NB4 (cell line): ENCODE measurements around the gene SWT1.
"Not testable (repeated sequence)": the region's sequence is repeated elsewhere in the genome, so short reads cannot be mapped to it uniquely, and the experiment has no call there.

Experiments
- DNase-seq: peaks from one replicate; pipeline ENCODE4 v3.0.0; 2010; ENCODE audit warnings: low read depth
- H3K4me3 ChIP-seq: one replicate; pipeline ENCODE4 v1.5.1; 2011; ENCODE audit warnings: mild to moderate bottlenecking, low read depth, low read length, moderate library complexity
- MYC ChIP-seq: IDR thresholded peaks from 2 replicates; pipeline ENCODE4 v1.6.1; 2011; ENCODE audit warnings: low read depth, low read length
- POLR2A ChIP-seq: IDR thresholded peaks from 2 replicates; pipeline ENCODE4 v1.6.1; 2011; ENCODE audit warnings: mild to moderate bottlenecking; ENCODE audit not compliant: insufficient read length; ENCODE audit errors: extremely low read depth
- TF ChIP-seq, protein P1 (sequence below): IDR thresholded peaks from 2 replicates; pipeline ENCODE4 v1.6.1; 2011; ENCODE audit warnings: low read depth, low read length
- TF ChIP-seq, protein P2 (sequence below): IDR thresholded peaks from one replicate; pipeline ENCODE4 v1.5.1; 2012; ENCODE audit warnings: low read depth, low read length

Gene SWT1

DNA sequence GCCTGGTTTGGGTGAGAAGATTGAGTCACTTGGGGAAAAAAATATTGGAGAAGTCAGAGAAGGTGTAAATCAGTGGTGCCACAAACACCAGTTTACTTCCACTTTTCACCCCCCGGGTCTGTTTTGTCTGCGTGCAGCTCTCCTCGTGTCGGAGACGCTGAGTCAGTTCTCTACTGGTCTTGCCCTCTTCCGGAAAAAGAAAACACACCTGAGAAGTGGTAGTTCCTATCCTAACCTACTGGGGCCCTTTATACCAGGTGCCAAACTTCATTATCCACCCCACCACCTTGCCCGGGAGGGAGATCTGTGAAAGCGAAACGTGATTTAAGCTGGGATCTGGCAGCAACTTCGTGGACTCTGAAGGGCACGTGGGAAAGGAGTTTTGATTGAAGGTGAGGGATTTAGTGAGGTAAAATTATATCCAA, 160.9 kb downstream of the SWT1 start:
- TF ChIP-seq, protein P1, sequence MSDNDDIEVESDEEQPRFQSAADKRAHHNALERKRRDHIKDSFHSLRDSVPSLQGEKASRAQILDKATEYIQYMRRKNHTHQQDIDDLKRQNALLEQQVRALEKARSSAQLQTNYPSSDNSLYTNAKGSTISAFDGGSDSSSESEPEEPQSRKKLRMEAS: no peak; the same call in 1 of the 2 replicates
- TF ChIP-seq POLR2A (no peak), MYC (no peak)
- TF ChIP-seq, protein P2, sequence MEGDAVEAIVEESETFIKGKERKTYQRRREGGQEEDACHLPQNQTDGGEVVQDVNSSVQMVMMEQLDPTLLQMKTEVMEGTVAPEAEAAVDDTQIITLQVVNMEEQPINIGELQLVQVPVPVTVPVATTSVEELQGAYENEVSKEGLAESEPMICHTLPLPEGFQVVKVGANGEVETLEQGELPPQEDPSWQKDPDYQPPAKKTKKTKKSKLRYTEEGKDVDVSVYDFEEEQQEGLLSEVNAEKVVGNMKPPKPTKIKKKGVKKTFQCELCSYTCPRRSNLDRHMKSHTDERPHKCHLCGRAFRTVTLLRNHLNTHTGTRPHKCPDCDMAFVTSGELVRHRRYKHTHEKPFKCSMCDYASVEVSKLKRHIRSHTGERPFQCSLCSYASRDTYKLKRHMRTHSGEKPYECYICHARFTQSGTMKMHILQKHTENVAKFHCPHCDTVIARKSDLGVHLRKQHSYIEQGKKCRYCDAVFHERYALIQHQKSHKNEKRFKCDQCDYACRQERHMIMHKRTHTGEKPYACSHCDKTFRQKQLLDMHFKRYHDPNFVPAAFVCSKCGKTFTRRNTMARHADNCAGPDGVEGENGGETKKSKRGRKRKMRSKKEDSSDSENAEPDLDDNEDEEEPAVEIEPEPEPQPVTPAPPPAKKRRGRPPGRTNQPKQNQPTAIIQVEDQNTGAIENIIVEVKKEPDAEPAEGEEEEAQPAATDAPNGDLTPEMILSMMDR: no peak
- H3K4me3 ChIP-seq: peak overlapping the region; percentile 68
- DNase-seq: no peak

DNA sequence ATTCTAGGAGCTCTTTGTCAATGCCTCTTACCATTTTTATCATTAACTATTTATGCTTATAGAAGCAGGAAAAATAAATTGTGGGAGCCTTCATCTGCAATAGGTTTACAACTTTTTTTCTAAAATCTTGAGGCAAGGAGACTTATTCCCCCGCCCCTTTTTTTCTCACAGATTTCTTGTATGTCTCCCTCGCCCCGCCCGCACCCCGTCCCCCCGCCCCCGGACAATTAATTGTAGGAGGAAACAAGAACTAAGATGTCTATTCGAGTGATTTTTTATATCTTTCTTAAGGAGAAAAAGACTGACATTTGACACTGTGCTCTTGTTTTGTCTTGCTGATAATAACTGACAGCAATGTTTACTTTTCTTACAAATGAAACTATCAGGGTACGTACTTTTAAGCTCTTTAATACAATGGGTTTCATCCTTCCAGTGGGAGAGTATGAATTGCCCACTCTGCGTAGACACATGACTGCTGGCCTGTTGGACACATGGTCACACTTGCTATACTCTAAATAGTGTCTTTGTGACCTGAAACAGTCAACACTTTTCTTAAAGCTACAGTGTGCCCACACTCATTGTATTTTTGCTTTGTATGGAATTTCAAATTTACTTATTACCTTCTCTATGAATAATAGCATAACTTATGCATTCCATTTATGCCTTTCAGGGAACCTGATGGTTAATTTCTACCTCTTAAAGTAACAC, 161.6 kb downstream of the SWT1 start:
- peak overlapping the region; percentile 68 for H3K4me3 ChIP-seq
- DNase-seq: no peak
- TF ChIP-seq MYC: no peak
- TF ChIP-seq, protein P1: no peak
- TF ChIP-seq, protein P2: no peak
- TF ChIP-seq POLR2A: no peak

DNA sequence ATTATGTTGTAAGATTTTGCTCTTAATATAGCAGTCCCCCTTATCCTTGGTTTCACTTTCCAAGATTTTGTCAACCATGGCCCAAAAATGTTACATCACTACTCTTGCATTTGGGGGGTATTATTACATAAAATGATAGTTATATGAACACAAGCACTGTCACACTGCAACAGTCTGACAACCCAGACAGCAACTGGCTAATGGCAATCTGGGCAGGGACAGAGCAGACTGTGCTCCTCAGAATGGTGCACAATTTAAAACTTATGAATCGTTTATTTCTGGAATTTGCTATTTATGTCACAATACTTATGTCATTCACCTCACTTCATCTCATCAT, 162.1 kb downstream of the SWT1 start:
- H3K4me3 ChIP-seq: no peak overlapping the region
- TF ChIP-seq POLR2A (no peak), MYC (no peak)
- TF ChIP-seq, protein P1: no peak
- TF ChIP-seq, protein P2: no peak
- DNase-seq: no peak

DNA sequence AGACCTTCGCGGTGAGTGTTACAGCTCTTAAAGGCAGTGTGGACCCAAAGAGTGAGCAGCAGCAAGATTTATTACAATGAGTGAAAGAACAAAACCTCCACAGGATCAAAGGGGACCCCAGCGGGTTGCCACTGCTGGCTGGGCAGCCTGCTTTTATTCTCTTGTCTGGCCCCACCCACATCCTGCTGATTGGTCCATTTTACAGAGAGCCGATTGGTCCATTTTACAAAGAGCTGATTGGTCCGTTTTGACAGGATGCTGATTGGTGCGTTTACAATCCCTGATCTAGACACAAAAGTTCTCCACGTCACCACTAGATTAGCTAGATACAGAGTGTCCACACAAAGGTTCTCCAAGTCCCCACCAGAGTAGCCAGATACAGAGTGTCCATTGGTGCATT, 164.1 kb downstream of the SWT1 start:
- DNase-seq, H3K4me3 ChIP-seq: not testable (repeated sequence)

DNA sequence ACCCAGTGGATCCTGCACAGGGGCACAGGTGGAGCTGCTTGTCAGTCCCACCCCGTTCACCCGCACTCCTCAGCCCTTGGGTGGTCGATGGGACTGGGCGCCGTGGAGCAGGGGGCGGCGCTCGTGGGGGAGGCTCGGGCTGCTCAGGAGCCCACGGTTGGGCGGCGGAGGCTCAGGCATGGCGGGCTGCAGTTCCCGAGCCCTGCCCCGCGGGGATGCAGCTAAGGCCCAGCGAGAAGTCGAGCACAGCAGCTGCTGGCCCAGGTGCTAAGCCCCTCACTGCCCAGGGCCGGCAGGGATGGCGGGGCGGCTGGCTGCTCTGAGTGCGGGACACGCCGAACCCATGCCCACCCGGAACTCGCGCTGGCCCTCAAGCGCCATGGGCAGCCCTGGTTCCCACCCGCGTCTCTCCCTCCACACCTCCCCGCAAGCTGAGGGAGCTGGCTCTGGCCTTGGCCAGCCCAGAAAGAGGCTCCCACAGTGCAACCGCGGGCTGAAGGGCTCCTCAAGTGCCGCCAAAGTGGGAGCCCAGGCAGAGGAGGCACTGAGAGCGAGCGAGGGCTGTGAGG, 164.8 kb downstream of the SWT1 start:
- DNase-seq, H3K4me3 ChIP-seq: not testable (repeated sequence)

- H3K4me3 ChIP-seq: no peak overlapping the region
- no peak for DNase-seq
- TF ChIP-seq, protein P2: no peak
- TF ChIP-seq, protein P1: no peak
- TF ChIP-seq POLR2A (no peak), MYC (no peak)
These were observed 165.7 kb downstream of the SWT1 start for GRCh38 chr1:185322636-185323035.

GRCh38 chr1:185324118-185324517, 167.2 kb downstream of the SWT1 start:
- H3K4me3 ChIP-seq: no peak overlapping the region
- TF ChIP-seq MYC: no peak
- TF ChIP-seq, protein P2: no peak
- no peak for TF ChIP-seq POLR2A
- TF ChIP-seq, protein P1: no peak
- no peak for DNase-seq
